Testis (tissue), 5 donors: ENCODE data around the gene FUNDC2. TPM values are rescaled to one million over a fixed set of nuclear protein-coding genes. Genes with fewer than 3 reads are reported as not detected.

Experiments
- DNase-seq: peaks from one replicate; pipeline ENCODE4 v3.0.0-alpha.2; 2019
- H3K27ac ChIP-seq, 2 donors: fragments of 200-600 bp; sonication (generic); one replicate each; pipeline ENCODE4 v1.5.1; 2019
- H3K27me3 ChIP-seq: fragments of 200-600 bp; sonication (generic); one replicate; pipeline ENCODE4 v1.5.1; 2019
- H3K36me3 ChIP-seq: fragments of 200-600 bp; sonication (generic); one replicate; pipeline ENCODE4 v1.5.1; 2017; ENCODE audit warnings: low read depth; ENCODE audit errors: missing control alignments
- H3K4me1 ChIP-seq: fragments of 200-600 bp; sonication (generic); one replicate; pipeline ENCODE4 v1.5.1; 2019
- H3K4me3 ChIP-seq, 2 donors: fragments of 200-600 bp; sonication (generic); one replicate each; pipeline ENCODE4 v1.5.1; 2017 to 2019
- H3K9me3 ChIP-seq: fragments of 200-600 bp; sonication (generic); one replicate; pipeline ENCODE4 v1.5.1; 2017
- POLR2A ChIP-seq: fragments of 450-650 bp; IDR thresholded peaks from one replicate; pipeline ENCODE4 v1.6.1; 2017; ENCODE audit warnings: antibody characterized with exemption, mild to moderate bottlenecking, moderate library complexity
- WGBS, 2 donors: methylation state at CpG; one replicate each; pipeline ENCODE4 v1.1.5; 2018; 5-methylcytosine and 5-hydroxymethylcytosine counted together
- intact Hi-C: fragments of 100-400 bp; cut with DNase I; formaldehyde crosslinking; loops from one replicate; pipeline ENCODE4 v1.15.1; 2023; ENCODE audit warnings: low total_unique reads
- long read RNA-seq, 2 donors: transcript quantifications; one replicate each; lab custom pipeline, GENCODE V29; 2026
- polyA plus RNA-seq: library from polyadenylated mRNA; stranded (reverse); fragments of 350-450 nt; fragmentation: Illumina TruSeq; extraction: RNeasy Lipid Tissue Mini Kit (QIAGEN cat#74804); gene quantifications from one replicate; pipeline ENCODE4 v1.2.3, GENCODE V29; 2014; ENCODE audit warnings: low read depth, low replicate concordance; ENCODE audit not compliant: insufficient read depth
- total RNA-seq, 2 donors: library from RNA; depleted of rRNA; stranded (reverse); fragments of >200 nt; gene quantifications; one replicate each; pipeline ENCODE4 v1.2.3, GENCODE V29; 2016
- TF ChIP-seq, protein P1 (sequence below), 3 experiments: fragments of 450-650 bp in 2 of 3; fragments of 200-600 bp in 1 of 3; sonication (generic) in 1 of 3; IDR thresholded peaks; one replicate each; pipeline ENCODE4 v1.5.1; 2016 to 2019; ENCODE audit warnings: antibody characterized with exemption in 3 of 3, mild to moderate bottlenecking in 2 of 3, moderate library complexity in 1 of 3

The FUNDC2 gene, protein sequence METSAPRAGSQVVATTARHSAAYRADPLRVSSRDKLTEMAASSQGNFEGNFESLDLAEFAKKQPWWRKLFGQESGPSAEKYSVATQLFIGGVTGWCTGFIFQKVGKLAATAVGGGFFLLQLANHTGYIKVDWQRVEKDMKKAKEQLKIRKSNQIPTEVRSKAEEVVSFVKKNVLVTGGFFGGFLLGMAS
- total RNA-seq (10 to 100 TPM; 65.0 to 71.7 TPM), polyA plus RNA-seq (104 TPM)
- long read RNA-seq, donor 1, full-length matches to known transcripts = 47 of 47 reads
- long read RNA-seq, donor 1, partial matches to known transcripts = 0 of 47 reads
- long read RNA-seq, donor 1, other reads (novel, unspliced or antisense) = 0 of 47 reads
- long read RNA-seq, donor 2, full-length matches to known transcripts = 36 of 44 reads
- long read RNA-seq, donor 2, partial matches to known transcripts = 8 of 44 reads
- long read RNA-seq, donor 2, other reads (novel, unspliced or antisense) = 0 of 44 reads

DNA sequence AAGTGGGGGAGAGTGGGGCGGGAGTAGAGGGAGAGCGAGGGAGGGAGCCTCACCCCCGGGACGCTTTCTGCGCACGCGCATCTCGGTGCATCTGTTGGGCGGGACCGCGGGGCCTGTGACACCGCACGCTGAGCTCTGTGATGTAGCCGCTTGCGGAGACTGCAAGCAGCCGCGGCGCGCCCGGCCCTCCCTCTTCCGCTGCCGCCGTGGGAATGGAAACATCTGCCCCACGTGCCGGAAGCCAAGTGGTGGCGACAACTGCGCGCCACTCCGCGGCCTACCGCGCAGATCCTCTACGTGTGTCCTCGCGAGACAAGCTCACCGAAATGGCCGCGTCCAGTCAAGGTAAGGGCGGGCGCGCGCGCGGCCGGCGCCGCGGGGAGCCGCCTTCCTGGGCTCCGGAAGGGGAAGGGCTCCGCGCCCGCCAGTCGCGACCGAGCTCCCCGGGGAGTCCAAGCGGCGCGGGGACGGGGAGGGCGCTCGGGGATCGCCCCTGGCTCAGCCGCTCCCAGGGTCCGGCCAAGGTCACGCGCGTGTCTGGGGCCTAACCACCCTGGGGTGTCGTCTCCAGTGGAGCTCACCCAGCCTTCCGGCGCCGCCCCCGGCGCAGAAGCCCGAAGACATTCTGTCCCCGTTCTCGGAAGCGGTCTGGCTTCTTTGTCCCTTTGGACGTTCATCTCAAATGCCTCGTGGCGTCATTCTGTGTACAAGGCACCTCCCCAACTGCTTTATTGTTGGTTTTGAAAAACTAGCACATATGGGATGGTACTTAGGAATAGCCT, at the start of gene FUNDC2:
TSS of gene FUNDC2 (plus strand) at position 118 of the 782 bp plus-strand sequence. CDS start at position 213, 95 bp downstream.
- Histone ChIP-seq H3K36me3 (no peaks in the 10 kb centered on the region), H3K27ac (peak within 1 kb of the TSS; percentile 94 to 95), H3K4me3 (peak within 1 kb of the TSS; percentile 64 to 72), H3K4me1 (no peaks in the 10 kb centered on the region), H3K27me3 (no peaks in the 10 kb centered on the region), H3K9me3 (no peaks in the 10 kb centered on the region)
- WGBS, 2 donors = 0 to 3% methylated on average over 5 to 13 of the region's 82 CpGs
- TF ChIP-seq POLR2A = no peak
- TF ChIP-seq, protein P1, sequence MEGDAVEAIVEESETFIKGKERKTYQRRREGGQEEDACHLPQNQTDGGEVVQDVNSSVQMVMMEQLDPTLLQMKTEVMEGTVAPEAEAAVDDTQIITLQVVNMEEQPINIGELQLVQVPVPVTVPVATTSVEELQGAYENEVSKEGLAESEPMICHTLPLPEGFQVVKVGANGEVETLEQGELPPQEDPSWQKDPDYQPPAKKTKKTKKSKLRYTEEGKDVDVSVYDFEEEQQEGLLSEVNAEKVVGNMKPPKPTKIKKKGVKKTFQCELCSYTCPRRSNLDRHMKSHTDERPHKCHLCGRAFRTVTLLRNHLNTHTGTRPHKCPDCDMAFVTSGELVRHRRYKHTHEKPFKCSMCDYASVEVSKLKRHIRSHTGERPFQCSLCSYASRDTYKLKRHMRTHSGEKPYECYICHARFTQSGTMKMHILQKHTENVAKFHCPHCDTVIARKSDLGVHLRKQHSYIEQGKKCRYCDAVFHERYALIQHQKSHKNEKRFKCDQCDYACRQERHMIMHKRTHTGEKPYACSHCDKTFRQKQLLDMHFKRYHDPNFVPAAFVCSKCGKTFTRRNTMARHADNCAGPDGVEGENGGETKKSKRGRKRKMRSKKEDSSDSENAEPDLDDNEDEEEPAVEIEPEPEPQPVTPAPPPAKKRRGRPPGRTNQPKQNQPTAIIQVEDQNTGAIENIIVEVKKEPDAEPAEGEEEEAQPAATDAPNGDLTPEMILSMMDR (IDR thresholded peaks at IDR 0.05) = no peak
- intact Hi-C loops = no loop called here
- DNase-seq = peak; percentile 93

- Histone ChIP-seq H3K4me3 (no peak overlapping the region), H3K9me3 (no peaks in the 10 kb centered on the region), H3K27me3 (no peaks in the 10 kb centered on the region), H3K4me1 (no peaks in the 10 kb centered on the region), H3K36me3 (no peaks in the 10 kb centered on the region), H3K27ac (no peak overlapping the region)
- intact Hi-C loops = no loop called here
- WGBS, 2 donors = 88 to 100% methylated on average over 1 to 4 of the region's 4 CpGs
- DNase-seq = no peak
- TF ChIP-seq, protein P1 (IDR thresholded peaks at IDR 0.05) = no peak
- TF ChIP-seq POLR2A = no peak
Observed at GRCh38 chrX:154979629-154980028, 47.0 kb upstream of the FUNDC2 start.

DNA sequence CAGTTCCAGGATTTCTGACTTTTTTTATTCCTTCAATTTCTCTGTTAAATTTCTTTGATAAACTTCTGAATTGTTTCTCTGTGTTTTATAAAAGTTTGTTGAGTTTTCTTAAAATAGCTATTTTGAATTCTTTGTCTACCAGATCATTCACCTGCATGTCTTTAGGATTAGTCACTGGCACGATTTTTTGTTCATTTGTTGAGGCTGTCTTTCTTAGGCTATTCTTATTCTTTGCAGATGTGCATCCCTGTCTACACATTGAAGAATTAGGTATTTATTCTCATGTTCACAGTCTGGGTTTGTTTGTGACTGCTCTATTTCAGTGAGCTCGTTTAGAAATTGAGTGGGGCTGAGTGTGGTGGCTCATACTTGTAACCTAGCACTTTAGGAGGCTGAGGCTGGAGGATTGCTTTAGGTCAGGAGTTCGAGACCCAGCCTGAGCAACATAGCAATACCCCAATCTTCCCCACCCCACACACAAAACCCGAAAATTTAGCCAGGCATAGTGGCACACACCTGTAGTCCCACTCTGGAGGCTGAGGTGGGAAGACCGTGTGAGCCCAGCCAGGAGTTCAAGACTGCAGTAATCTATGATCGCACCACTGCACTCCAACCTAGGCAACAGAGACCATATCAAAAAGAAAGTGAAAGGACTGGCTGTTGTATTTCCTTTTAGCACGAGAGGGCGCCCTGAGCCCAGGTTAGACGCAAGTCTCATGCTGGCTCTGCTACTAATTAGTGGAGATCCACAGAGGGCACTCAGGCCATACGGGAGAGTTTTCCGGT, 46.1 kb upstream of the FUNDC2 start:
- DNase-seq = peak; percentile 83
- H3K4me1 ChIP-seq = no peaks in the 10 kb centered on the region
- no peak overlapping the region for H3K27ac ChIP-seq
- WGBS, 2 donors = 21 to 23% methylated on average over 3 to 10 of the region's 11 CpGs
- H3K4me3 ChIP-seq = no peak overlapping the region
- H3K9me3 ChIP-seq = no peaks in the 10 kb centered on the region
- no peak for TF ChIP-seq POLR2A
- TF ChIP-seq, protein P1 (IDR thresholded peaks at IDR 0.05) = peak; percentile 44 to 51 (median 49)
- H3K36me3 ChIP-seq = no peaks in the 10 kb centered on the region
- intact Hi-C loops = no loop called here
- H3K27me3 ChIP-seq = no peaks in the 10 kb centered on the region

DNA sequence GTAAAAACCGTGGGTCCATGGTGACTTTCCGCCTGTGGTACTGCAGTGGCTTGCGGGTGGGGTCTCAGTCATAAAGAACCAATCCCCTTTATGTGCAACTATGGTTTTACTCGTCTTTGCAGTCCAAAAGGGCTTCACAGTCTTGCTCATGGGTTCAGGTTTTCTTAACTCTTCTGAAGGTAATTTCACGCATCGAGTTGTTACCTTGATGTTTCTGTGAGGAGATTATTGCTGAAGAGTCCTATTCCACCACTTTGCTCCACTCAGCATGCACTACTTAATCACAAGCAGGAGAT, 45.6 kb upstream of the FUNDC2 start:
- Histone ChIP-seq H3K9me3 (no peaks in the 10 kb centered on the region), H3K36me3 (no peaks in the 10 kb centered on the region), H3K4me3 (no peak overlapping the region), H3K4me1 (no peaks in the 10 kb centered on the region), H3K27me3 (no peaks in the 10 kb centered on the region), H3K27ac (no peak overlapping the region)
- 25 to 42% methylated on average over 2 to 6 of the region's 6 CpGs for WGBS, 2 donors
- intact Hi-C loops = no loop called here
- DNase-seq = no peak
- TF ChIP-seq POLR2A = no peak
- TF ChIP-seq, protein P1 (IDR thresholded peaks at IDR 0.05) = no peak
